HEK293 (cell line): Measurements from ENCODE around the gene FGF16.

Source experiments
- CTCF ChIA-PET: fragments of 350-600 bp; formaldehyde crosslinking; extraction: SDS; loops from one replicate; lab custom pipeline; 2021; ENCODE audit warnings: antibody characterized with exemption; lab: Yijun Ruan, JAX
- POLR2A ChIA-PET: fragments of 300-600 bp; formaldehyde crosslinking; extraction: SDS; loops from one replicate; lab custom pipeline; 2020; ENCODE audit warnings: antibody characterized with exemption, inconsistent platforms; lab: Yijun Ruan, JAX
- H3K27ac ChIP-seq: fragments of 200-500 bp; sonication (Bioruptor generic); 2 replicates; pipeline ENCODE4 v1.5.1; 2014; ENCODE audit warnings: low read depth, low read length, control low read depth, inconsistent platforms; ENCODE audit errors: extremely low read depth
- H3K36me3 ChIP-seq, 2 experiments: fragments of 200-500 bp in 1 of 2; sonication (Bioruptor generic) in 1 of 2; 1 replicate in 1 of 2; 2 replicates in 1 of 2; pipeline ENCODE4 v1.5.1; 2014 to 2017; ENCODE audit warnings: inconsistent platforms in 2 of 2, low read length in 2 of 2; ENCODE audit not compliant: control insufficient read depth in 2 of 2, insufficient read depth in 1 of 2
- H3K4me1 ChIP-seq: fragments of 200-500 bp; sonication (Bioruptor generic); 2 replicates; pipeline ENCODE4 v1.5.1; 2014; ENCODE audit warnings: mild to moderate bottlenecking, low read length, inconsistent platforms; ENCODE audit not compliant: control insufficient read depth, insufficient read depth
- H3K4me3 ChIP-seq: 2 replicates; pipeline ENCODE4 v1.5.1; 2011; ENCODE audit warnings: low read depth, mild to moderate bottlenecking, control low read depth, low read length, moderate library complexity
- H3K9me3 ChIP-seq: fragments of 200-500 bp; sonication (Bioruptor generic); 2 replicates; pipeline ENCODE4 v1.5.1; 2014; ENCODE audit warnings: low read depth, low read length, inconsistent platforms; ENCODE audit not compliant: control insufficient read depth, insufficient read depth
- AEBP2 ChIP-seq: fragments of 450-650 bp; formaldehyde crosslinking; IDR thresholded peaks from 2 replicates; pipeline ENCODE4 v1.5.1; 2016; ENCODE audit warnings: missing biosample characterization, missing genetic modification characterization, borderline replicate concordance
- ATF2 ChIP-seq: fragments of 450-650 bp; formaldehyde crosslinking; IDR thresholded peaks from 2 replicates; pipeline ENCODE4 v1.5.1; 2016; ENCODE audit warnings: missing biosample characterization, missing genetic modification characterization, low read depth
- HOXC10 ChIP-seq: sonication (generic); formaldehyde crosslinking; IDR thresholded peaks from 2 replicates; pipeline ENCODE4 v1.8.1; 2023; ENCODE audit warnings: mild to moderate bottlenecking, missing genetic modification reagents
- PRDM2 ChIP-seq: fragments of 450-650 bp; formaldehyde crosslinking; IDR thresholded peaks from 2 replicates; pipeline ENCODE4 v1.5.1; 2016; ENCODE audit warnings: missing biosample characterization, missing genetic modification characterization, borderline replicate concordance
- PRDM4 ChIP-seq: fragments of 450-650 bp; formaldehyde crosslinking; IDR thresholded peaks from 2 replicates; pipeline ENCODE4 v1.5.1; 2017; ENCODE audit warnings: missing biosample characterization, missing genetic modification characterization
- RBAK ChIP-seq: fragments of 450-650 bp; formaldehyde crosslinking; IDR thresholded peaks from 2 replicates; pipeline ENCODE4 v1.5.1; 2016; ENCODE audit warnings: missing biosample characterization, missing genetic modification characterization
- TCF7L2 ChIP-seq: IDR thresholded peaks from 2 replicates; pipeline ENCODE4 v1.6.1; 2011; ENCODE audit warnings: low read depth, mild to moderate bottlenecking, inconsistent platforms, low read length, moderate library complexity, borderline replicate concordance
- YY2 ChIP-seq: fragments of 450-650 bp; formaldehyde crosslinking; IDR thresholded peaks from 2 replicates; pipeline ENCODE4 v1.5.1; 2016; ENCODE audit warnings: missing biosample characterization, missing genetic modification characterization
- ZBTB21 ChIP-seq: fragments of 450-650 bp; formaldehyde crosslinking; IDR thresholded peaks from 2 replicates; pipeline ENCODE4 v1.5.1; 2017; ENCODE audit warnings: missing biosample characterization, missing genetic modification characterization
- ZFP41 ChIP-seq: fragments of 450-650 bp; formaldehyde crosslinking; IDR thresholded peaks from 2 replicates; pipeline ENCODE4 v1.5.1; 2016; ENCODE audit warnings: missing biosample characterization, missing genetic modification characterization, borderline replicate concordance
- ZFP69B ChIP-seq: fragments of 450-650 bp; formaldehyde crosslinking; IDR thresholded peaks from 2 replicates; pipeline ENCODE4 v1.5.1; 2016; ENCODE audit warnings: missing biosample characterization, missing genetic modification characterization
- ZNF10 ChIP-seq: fragments of 450-650 bp; formaldehyde crosslinking; IDR thresholded peaks from 2 replicates; pipeline ENCODE4 v1.5.1; 2017; ENCODE audit warnings: missing biosample characterization, missing genetic modification characterization
- ZNF132 ChIP-seq: fragments of 450-650 bp; formaldehyde crosslinking; IDR thresholded peaks from 2 replicates; pipeline ENCODE4 v1.5.1; 2017; ENCODE audit warnings: missing biosample characterization, missing genetic modification characterization, borderline replicate concordance
- ZNF19 ChIP-seq: fragments of 450-650 bp; formaldehyde crosslinking; IDR thresholded peaks from 2 replicates; pipeline ENCODE4; 2016; ENCODE audit warnings: missing biosample characterization, missing genetic modification characterization, low read depth
- ZNF2 ChIP-seq: fragments of 450-650 bp; formaldehyde crosslinking; IDR thresholded peaks from 2 replicates; pipeline ENCODE4 v1.5.1; 2016; ENCODE audit warnings: missing biosample characterization, missing genetic modification characterization
- ZNF560 ChIP-seq: fragments of 450-650 bp; formaldehyde crosslinking; IDR thresholded peaks from 2 replicates; pipeline ENCODE4 v1.5.1; 2017; ENCODE audit warnings: missing biosample characterization, missing genetic modification characterization, borderline replicate concordance
- ZNF561 ChIP-seq: fragments of 450-650 bp; IDR thresholded peaks from 2 replicates; pipeline ENCODE4 v1.5.1; 2018; ENCODE audit warnings: missing biosample characterization, missing genetic modification characterization, borderline replicate concordance
- ZNF596 ChIP-seq: fragments of 450-650 bp; IDR thresholded peaks from 2 replicates; pipeline ENCODE4 v1.5.0; 2018; ENCODE audit warnings: missing biosample characterization, mild to moderate bottlenecking, missing genetic modification characterization, moderate library complexity

The FGF16 gene

GRCh38 chrX:77433001-77433400, 14.2 kb upstream of the FGF16 start (continued):
- no peak for TF ChIP-seq ATF2
- no peak for TF ChIP-seq AEBP2 (tag by site-specific recombination)
- no peak for TF ChIP-seq ZNF561 (tag by site-specific recombination)
- TF ChIP-seq ZNF10 (tag by site-specific recombination) = no peak

- CTCF ChIA-PET = no interaction called here
- Histone ChIP-seq H3K9me3 (no peaks in the 10 kb centered on the region), H3K27ac (no peak overlapping the region), H3K4me3 (no peak overlapping the region), H3K36me3 (no peaks in the 10 kb centered on the region; a peak in 1 of 3 replicates)
- POLR2A ChIA-PET = no interaction called here
- TF ChIP-seq ZNF596 (no peak), ZNF561 (tag by site-specific recombination) (no peak), HOXC10 (CRISPR knock-in tag) (no peak), RBAK (tag by site-specific recombination) (no peak), TCF7L2 (no peak), YY2 (tag by site-specific recombination) (no peak), ZNF560 (no peak), ZNF132 (no peak), ZNF19 (tag by site-specific recombination) (no peak), ZFP69B (tag by site-specific recombination) (no peak), ZFP41 (tag by site-specific recombination) (no peak), ZBTB21 (tag by site-specific recombination) (no peak), PRDM4 (tag by site-specific recombination) (no peak), ZNF2 (tag by site-specific recombination) (no peak), PRDM2 (tag by site-specific recombination) (no peak), AEBP2 (tag by site-specific recombination) (no peak)
- TF ChIP-seq, all 188 proteins: peak for 0
- H3K4me1 ChIP-seq = no peaks in the 10 kb centered on the region
Measured at GRCh38 chrX:77434962-77435361, 12.2 kb upstream of the FGF16 start.
